HFFc6 (cell line): Measurements from ENCODE around the gene C19orf12. TPM values are rescaled to one million over a fixed set of nuclear protein-coding genes. Genes with fewer than 3 reads are reported as not detected.

Experiments
- DNase-seq: peaks from one replicate; pipeline ENCODE4 v3.0.0-alpha.2; 2018
- H3K27ac Mint-ChIP-seq: 2 replicates; pipeline ENCODE4 v1.8.0; 2020; ENCODE audit warnings: mild to moderate bottlenecking, mixed read lengths
- H3K27me3 Mint-ChIP-seq: 2 replicates; pipeline ENCODE4 v1.8.0; 2021; ENCODE audit warnings: mild to moderate bottlenecking, moderate library complexity, mixed read lengths; ENCODE audit not compliant: insufficient read depth
- H3K36me3 Mint-ChIP-seq: 2 replicates; pipeline ENCODE4 v1.8.0; 2021; ENCODE audit warnings: low read depth, mixed read lengths
- H3K4me1 Mint-ChIP-seq: 2 replicates; pipeline ENCODE4 v1.8.0; 2020; ENCODE audit warnings: low read depth, mixed read lengths
- H3K4me3 Mint-ChIP-seq: 2 replicates; pipeline ENCODE4 v1.8.0; 2020; ENCODE audit warnings: mild to moderate bottlenecking, moderate library complexity, mixed read lengths
- H3K9me3 Mint-ChIP-seq: 2 replicates; pipeline ENCODE4 v1.8.0; 2020; ENCODE audit warnings: mild to moderate bottlenecking, mixed read lengths
- total RNA-seq, 6 experiments: library from RNA; stranded (reverse); fragmentation: NEBNext Ultra II Directional; extraction: Animal tissue kit (Norgen Biotek cat#: 25700); gene quantifications; 2 replicates in 1 of 6; 3 replicates in 5 of 6; pipeline ENCODE4 v1.2.3, GENCODE V29; 2021
- TF ChIP-seq, protein P1 (sequence below): fragments of 200-600 bp; sonication (generic); IDR thresholded peaks from 2 replicates; pipeline ENCODE4 v1.5.0; 2021; ENCODE audit warnings: antibody characterized with exemption, mild to moderate bottlenecking

Gene C19orf12
- total RNA-seq, 6 experiments from 2014 or later: 23.3 to 32.7 (median 24.7) TPM

DNA sequence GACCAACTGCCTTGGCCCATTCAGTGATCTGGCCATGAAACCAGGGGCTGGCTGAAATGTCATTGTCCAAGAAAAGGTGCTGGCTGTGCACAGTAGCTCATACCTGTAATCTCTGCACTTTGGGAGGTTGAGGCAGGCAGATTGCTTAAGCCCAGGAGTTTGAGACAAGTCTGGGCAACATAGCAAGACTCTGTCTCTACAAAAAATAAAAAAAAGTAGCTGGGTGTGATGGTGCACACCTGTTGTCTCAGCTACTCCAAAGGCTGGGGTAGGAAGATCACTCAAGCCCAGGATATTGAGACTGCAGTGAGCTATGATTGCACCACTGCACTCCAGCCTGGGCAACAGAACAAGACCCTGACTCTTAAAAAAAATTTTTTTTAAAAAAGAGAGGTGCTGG is 28.6 kb upstream of the C19orf12 start:
- Mint-ChIP-seq H3K9me3 (no peaks in the 10 kb centered on the region), H3K4me3 (no peak overlapping the region), H3K4me1 (no peaks in the 10 kb centered on the region), H3K27me3 (peaks cover 13% of the 10 kb centered on the region), H3K36me3 (no peaks in the 10 kb centered on the region), H3K27ac (no peak overlapping the region)
- TF ChIP-seq, protein P1, sequence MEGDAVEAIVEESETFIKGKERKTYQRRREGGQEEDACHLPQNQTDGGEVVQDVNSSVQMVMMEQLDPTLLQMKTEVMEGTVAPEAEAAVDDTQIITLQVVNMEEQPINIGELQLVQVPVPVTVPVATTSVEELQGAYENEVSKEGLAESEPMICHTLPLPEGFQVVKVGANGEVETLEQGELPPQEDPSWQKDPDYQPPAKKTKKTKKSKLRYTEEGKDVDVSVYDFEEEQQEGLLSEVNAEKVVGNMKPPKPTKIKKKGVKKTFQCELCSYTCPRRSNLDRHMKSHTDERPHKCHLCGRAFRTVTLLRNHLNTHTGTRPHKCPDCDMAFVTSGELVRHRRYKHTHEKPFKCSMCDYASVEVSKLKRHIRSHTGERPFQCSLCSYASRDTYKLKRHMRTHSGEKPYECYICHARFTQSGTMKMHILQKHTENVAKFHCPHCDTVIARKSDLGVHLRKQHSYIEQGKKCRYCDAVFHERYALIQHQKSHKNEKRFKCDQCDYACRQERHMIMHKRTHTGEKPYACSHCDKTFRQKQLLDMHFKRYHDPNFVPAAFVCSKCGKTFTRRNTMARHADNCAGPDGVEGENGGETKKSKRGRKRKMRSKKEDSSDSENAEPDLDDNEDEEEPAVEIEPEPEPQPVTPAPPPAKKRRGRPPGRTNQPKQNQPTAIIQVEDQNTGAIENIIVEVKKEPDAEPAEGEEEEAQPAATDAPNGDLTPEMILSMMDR: no peak
- no peak for DNase-seq

DNA sequence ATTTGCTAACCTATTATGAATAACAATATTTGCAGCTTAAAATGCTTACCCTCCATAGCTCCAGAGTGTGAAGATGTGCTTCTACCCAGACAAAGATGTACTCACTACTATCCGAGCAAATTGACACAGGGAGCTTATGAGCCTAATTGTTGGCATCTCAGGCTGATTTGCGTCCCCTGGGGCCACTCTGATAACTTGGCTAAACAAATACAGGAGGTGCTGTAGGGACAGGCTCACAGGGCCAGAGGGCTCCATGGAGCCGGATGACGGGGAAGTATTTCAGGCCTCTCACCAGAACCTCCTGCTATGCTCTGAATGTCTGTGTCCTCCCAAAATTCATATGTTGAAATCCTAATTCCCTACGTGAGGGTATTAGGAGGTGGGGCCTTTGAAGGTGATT is 26.7 kb upstream of the C19orf12 start:
- no peaks in the 10 kb centered on the region for H3K9me3 Mint-ChIP-seq
- peaks cover 22% of the 10 kb centered on the region for H3K27me3 Mint-ChIP-seq
- TF ChIP-seq, protein P1: no peak
- DNase-seq: no peak
- no peaks in the 10 kb centered on the region for H3K36me3 Mint-ChIP-seq
- no peak overlapping the region for H3K27ac Mint-ChIP-seq
- H3K4me3 Mint-ChIP-seq: no peak overlapping the region
- H3K4me1 Mint-ChIP-seq: no peaks in the 10 kb centered on the region

DNA sequence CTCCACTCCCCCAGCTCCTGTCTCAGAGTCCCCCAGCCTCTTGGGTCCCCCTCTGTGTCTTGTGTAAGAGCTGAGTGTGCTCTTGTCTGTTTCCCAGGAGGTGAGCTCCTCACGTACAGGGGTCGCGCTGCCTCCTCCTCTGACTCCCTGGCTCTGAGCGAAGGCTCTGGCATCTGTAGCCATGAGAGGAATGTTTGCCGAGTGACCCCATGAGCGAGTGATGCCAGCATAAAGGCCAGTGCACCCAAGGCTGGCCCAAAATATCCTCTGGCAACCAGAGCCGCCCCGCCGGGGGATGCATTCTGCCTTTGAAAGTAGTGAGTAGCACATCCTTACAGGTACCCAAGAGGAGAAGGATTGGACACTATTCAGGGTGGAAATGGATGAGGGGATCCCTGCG is 26.2 kb upstream of the C19orf12 start:
- Mint-ChIP-seq H3K4me1 (no peaks in the 10 kb centered on the region), H3K9me3 (no peaks in the 10 kb centered on the region), H3K27me3 (peaks cover 26% of the 10 kb centered on the region), H3K36me3 (no peaks in the 10 kb centered on the region), H3K4me3 (no peak overlapping the region), H3K27ac (no peak overlapping the region)
- TF ChIP-seq, protein P1: no peak
- no peak for DNase-seq

DNA sequence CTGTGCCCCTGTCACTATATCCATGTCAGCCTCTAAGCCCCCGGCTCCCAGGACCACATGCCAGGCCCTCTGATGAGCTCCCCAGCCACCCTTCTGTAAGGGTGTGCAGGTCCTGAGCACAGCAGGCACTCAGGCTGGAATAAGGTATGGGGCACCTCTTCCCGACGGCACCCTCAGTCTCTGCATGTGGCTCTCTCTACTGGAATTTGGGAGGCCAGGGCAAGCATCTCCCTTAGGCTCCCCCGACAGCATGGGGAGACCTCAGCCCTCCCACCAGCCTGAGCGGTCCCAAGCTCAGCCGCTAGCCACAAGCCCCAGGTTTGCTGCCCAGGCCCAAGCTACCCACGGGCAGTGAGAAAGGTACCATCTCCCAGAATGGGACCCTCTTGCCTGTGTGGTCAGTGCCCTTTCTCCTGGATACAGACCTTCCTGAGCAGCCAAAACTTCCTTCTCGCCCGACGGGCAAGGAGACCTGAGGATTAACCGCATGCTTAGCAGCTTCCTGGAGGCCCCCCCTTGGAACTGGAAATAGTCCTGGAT is 22.5 kb upstream of the C19orf12 start:
- H3K27me3 Mint-ChIP-seq: peaks cover 33% of the 10 kb centered on the region

DNA sequence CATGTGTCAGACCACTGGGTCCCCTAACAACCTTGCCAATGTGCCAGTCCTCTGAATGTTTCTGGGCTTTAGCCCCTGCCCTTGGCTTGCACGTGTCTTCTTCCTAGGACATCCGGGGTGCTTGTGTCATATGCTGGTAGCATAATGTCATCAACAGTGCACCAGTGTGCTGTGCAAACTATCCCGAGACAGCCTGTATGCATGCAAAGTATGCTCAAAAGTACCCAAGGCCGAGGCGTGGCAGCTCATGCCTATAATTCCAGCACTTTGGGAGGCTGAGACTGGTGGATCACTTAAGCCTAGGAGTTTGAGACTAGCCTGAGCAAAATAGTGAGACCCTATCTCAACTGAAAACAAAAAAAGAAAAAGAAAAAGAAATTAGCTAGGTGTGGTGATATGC is 20.8 kb upstream of the C19orf12 start:
- Mint-ChIP-seq H3K4me1 (no peaks in the 10 kb centered on the region), H3K36me3 (no peaks in the 10 kb centered on the region), H3K4me3 (no peak overlapping the region), H3K27me3 (peaks cover 39% of the 10 kb centered on the region), H3K27ac (no peak overlapping the region), H3K9me3 (no peaks in the 10 kb centered on the region)
- DNase-seq: no peak
- TF ChIP-seq, protein P1: no peak

More for the DNA sequence above, 22.5 kb upstream of the C19orf12 start:
- no peak overlapping the region for H3K27ac Mint-ChIP-seq
- no peak for DNase-seq
- H3K36me3 Mint-ChIP-seq: no peaks in the 10 kb centered on the region
- H3K9me3 Mint-ChIP-seq: no peaks in the 10 kb centered on the region
- H3K4me3 Mint-ChIP-seq: no peak overlapping the region
- TF ChIP-seq, protein P1: no peak
- no peaks in the 10 kb centered on the region for H3K4me1 Mint-ChIP-seq
